ENCODE results near the gene ZNF366.

GRCh38 chr5:72434781-72435437 lies 72.3 kb downstream of the ZNF366 start:
- TF ChIP-seq POLR2A (IDR thresholded peaks at IDR 0.05) (no peak), CTCF (IDR thresholded peaks at IDR 0.05) (no peak)
